ENCODE results near the gene HRCT1.

The HRCT1 gene

GRCh38 chr9:35869621-35870216 lies 36.3 kb upstream of the HRCT1 start:
- TF ChIP-seq SIN3A (IDR thresholded peaks at IDR 0.05; ENCODE audit: borderline replicate concordance, insufficient read depth, low read length), result no peak
- no peak for TF ChIP-seq TAF1 (IDR thresholded peaks at IDR 0.05; ENCODE audit: borderline replicate concordance, insufficient read depth, low read length)
- no peak for TF ChIP-seq POLR2AphosphoS5 (IDR thresholded peaks at IDR 0.05; ENCODE audit: low read depth, low read length)
- no peak for TF ChIP-seq FOXP2 (optimal IDR thresholded peaks at IDR 0.05; ENCODE audit: borderline replicate concordance, extremely low read depth, extremely low read length, insufficient read depth)
- TF ChIP-seq REST (IDR thresholded peaks at IDR 0.05; ENCODE audit: insufficient read depth in 1 of 2, low read depth in 2 of 2, low read length in 2 of 2), result no peak

GRCh38 chr9:35870351-35870923 lies 35.6 kb upstream of the HRCT1 start, which contains the start of gene OR13J1:
Gene OR13J1, minus strand, starts transcription at chr9:35870401. Its CDS starts 0 bp downstream, at chr9:35870401.
- TF ChIP-seq REST (IDR thresholded peaks at IDR 0.05; ENCODE audit: insufficient read depth in 1 of 2, low read depth in 2 of 2, low read length in 2 of 2) (no peak), SIN3A (IDR thresholded peaks at IDR 0.05; ENCODE audit: borderline replicate concordance, insufficient read depth, low read length) (no peak), FOXP2 (optimal IDR thresholded peaks at IDR 0.05; ENCODE audit: borderline replicate concordance, extremely low read depth, extremely low read length, insufficient read depth) (no peak), POLR2AphosphoS5 (IDR thresholded peaks at IDR 0.05; ENCODE audit: low read depth, low read length) (no peak), TAF1 (IDR thresholded peaks at IDR 0.05; ENCODE audit: borderline replicate concordance, insufficient read depth, low read length) (no peak)

- no peak for TF ChIP-seq FOXP2 (optimal IDR thresholded peaks at IDR 0.05; ENCODE audit: borderline replicate concordance, extremely low read depth, extremely low read length, insufficient read depth)
- no peak for TF ChIP-seq TAF1 (IDR thresholded peaks at IDR 0.05; ENCODE audit: borderline replicate concordance, insufficient read depth, low read length)
- TF ChIP-seq SIN3A (IDR thresholded peaks at IDR 0.05; ENCODE audit: borderline replicate concordance, insufficient read depth, low read length), result no peak
- no peak for TF ChIP-seq REST (IDR thresholded peaks at IDR 0.05; ENCODE audit: insufficient read depth in 1 of 2, low read depth in 2 of 2, low read length in 2 of 2)
- no peak for TF ChIP-seq POLR2AphosphoS5 (IDR thresholded peaks at IDR 0.05; ENCODE audit: low read depth, low read length)
Observed at GRCh38 chr9:35871545-35871944, 34.5 kb upstream of the HRCT1 start.

- no peak for TF ChIP-seq TAF1 (IDR thresholded peaks at IDR 0.05; ENCODE audit: borderline replicate concordance, insufficient read depth, low read length)
- TF ChIP-seq FOXP2 (optimal IDR thresholded peaks at IDR 0.05; ENCODE audit: borderline replicate concordance, extremely low read depth, extremely low read length, insufficient read depth), result no peak
- no peak for TF ChIP-seq POLR2AphosphoS5 (IDR thresholded peaks at IDR 0.05; ENCODE audit: low read depth, low read length)
- TF ChIP-seq SIN3A (IDR thresholded peaks at IDR 0.05; ENCODE audit: borderline replicate concordance, insufficient read depth, low read length), result no peak
- no peak for TF ChIP-seq REST (IDR thresholded peaks at IDR 0.05; ENCODE audit: insufficient read depth in 1 of 2, low read depth in 2 of 2, low read length in 2 of 2)
Observed at GRCh38 chr9:35872505-35872904, 33.5 kb upstream of the HRCT1 start.
